ENCODE results near the gene SPRYD3.

DNA sequence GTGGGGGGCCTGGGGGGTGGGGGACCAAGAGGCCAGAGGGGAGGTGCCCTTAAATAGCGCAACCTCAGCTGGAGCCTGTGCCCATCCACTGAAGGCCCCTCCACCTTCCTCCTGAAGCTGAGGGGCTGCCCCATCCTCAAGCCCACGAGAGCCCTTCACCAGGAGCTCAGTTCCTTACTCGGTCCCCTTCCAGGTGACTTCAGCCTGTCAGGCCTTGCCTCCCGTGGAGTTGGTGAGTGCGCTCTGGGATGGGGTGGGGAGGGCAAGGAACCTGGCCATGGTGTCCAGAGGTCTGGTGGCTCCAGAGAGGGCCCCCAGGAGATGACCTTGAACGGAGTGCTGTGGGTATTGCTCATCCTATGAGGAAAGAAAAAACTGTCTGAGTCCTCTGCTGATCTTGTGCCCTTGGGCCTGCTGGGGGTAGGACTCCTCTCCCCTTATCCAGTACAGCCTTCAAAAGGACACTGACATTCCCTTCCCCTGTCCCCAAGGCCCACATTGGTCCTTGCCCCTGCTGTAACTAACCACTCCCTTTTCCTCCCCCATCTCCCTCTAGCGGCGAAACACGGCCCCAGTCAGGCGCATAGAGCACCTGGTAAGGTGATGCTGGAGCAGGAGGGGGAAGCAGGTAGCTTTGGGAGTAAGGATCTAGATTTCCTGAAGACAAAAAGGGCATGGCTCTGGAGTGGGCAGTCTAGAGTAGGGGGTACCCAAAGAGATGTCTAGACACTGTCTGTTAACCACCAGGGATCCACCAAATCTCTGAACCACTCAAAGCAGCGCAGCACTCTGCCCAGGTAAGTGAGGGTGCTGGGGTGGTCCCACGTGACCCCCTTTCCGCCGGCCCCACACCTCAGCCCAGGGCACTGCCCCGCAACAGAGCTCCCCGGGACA, 25.7 kb downstream of the SPRYD3 start:
- TF ChIP-seq CTCF (conservative IDR thresholded peaks at IDR 0.05; ENCODE audit: low read depth in 2 of 2): peak; percentile 93 to 94
- no peak for TF ChIP-seq EZH2 (IDR thresholded peaks at IDR 0.05; ENCODE audit: low read depth, unreplicated experiment)
- TF ChIP-seq EZH2phosphoT487 (IDR thresholded peaks at IDR 0.05; ENCODE audit: unreplicated experiment): no peak
- TF ChIP-seq, protein P1, sequence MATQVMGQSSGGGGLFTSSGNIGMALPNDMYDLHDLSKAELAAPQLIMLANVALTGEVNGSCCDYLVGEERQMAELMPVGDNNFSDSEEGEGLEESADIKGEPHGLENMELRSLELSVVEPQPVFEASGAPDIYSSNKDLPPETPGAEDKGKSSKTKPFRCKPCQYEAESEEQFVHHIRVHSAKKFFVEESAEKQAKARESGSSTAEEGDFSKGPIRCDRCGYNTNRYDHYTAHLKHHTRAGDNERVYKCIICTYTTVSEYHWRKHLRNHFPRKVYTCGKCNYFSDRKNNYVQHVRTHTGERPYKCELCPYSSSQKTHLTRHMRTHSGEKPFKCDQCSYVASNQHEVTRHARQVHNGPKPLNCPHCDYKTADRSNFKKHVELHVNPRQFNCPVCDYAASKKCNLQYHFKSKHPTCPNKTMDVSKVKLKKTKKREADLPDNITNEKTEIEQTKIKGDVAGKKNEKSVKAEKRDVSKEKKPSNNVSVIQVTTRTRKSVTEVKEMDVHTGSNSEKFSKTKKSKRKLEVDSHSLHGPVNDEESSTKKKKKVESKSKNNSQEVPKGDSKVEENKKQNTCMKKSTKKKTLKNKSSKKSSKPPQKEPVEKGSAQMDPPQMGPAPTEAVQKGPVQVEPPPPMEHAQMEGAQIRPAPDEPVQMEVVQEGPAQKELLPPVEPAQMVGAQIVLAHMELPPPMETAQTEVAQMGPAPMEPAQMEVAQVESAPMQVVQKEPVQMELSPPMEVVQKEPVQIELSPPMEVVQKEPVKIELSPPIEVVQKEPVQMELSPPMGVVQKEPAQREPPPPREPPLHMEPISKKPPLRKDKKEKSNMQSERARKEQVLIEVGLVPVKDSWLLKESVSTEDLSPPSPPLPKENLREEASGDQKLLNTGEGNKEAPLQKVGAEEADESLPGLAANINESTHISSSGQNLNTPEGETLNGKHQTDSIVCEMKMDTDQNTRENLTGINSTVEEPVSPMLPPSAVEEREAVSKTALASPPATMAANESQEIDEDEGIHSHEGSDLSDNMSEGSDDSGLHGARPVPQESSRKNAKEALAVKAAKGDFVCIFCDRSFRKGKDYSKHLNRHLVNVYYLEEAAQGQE (IDR thresholded peaks at IDR 0.05; ENCODE audit: unreplicated experiment): no peak
- no peak for TF ChIP-seq POLR2AphosphoS5 (IDR thresholded peaks at IDR 0.05; ENCODE audit: low read depth)
- no peak for TF ChIP-seq ETS1 (IDR thresholded peaks at IDR 0.05)
- no peak for TF ChIP-seq ZNF114 (CRISPR knock-in tag; IDR thresholded peaks at IDR 0.05)
- TF ChIP-seq STAT1 (IDR thresholded peaks at IDR 0.05; ENCODE audit: unreplicated experiment): no peak
- TF ChIP-seq, protein P2, sequence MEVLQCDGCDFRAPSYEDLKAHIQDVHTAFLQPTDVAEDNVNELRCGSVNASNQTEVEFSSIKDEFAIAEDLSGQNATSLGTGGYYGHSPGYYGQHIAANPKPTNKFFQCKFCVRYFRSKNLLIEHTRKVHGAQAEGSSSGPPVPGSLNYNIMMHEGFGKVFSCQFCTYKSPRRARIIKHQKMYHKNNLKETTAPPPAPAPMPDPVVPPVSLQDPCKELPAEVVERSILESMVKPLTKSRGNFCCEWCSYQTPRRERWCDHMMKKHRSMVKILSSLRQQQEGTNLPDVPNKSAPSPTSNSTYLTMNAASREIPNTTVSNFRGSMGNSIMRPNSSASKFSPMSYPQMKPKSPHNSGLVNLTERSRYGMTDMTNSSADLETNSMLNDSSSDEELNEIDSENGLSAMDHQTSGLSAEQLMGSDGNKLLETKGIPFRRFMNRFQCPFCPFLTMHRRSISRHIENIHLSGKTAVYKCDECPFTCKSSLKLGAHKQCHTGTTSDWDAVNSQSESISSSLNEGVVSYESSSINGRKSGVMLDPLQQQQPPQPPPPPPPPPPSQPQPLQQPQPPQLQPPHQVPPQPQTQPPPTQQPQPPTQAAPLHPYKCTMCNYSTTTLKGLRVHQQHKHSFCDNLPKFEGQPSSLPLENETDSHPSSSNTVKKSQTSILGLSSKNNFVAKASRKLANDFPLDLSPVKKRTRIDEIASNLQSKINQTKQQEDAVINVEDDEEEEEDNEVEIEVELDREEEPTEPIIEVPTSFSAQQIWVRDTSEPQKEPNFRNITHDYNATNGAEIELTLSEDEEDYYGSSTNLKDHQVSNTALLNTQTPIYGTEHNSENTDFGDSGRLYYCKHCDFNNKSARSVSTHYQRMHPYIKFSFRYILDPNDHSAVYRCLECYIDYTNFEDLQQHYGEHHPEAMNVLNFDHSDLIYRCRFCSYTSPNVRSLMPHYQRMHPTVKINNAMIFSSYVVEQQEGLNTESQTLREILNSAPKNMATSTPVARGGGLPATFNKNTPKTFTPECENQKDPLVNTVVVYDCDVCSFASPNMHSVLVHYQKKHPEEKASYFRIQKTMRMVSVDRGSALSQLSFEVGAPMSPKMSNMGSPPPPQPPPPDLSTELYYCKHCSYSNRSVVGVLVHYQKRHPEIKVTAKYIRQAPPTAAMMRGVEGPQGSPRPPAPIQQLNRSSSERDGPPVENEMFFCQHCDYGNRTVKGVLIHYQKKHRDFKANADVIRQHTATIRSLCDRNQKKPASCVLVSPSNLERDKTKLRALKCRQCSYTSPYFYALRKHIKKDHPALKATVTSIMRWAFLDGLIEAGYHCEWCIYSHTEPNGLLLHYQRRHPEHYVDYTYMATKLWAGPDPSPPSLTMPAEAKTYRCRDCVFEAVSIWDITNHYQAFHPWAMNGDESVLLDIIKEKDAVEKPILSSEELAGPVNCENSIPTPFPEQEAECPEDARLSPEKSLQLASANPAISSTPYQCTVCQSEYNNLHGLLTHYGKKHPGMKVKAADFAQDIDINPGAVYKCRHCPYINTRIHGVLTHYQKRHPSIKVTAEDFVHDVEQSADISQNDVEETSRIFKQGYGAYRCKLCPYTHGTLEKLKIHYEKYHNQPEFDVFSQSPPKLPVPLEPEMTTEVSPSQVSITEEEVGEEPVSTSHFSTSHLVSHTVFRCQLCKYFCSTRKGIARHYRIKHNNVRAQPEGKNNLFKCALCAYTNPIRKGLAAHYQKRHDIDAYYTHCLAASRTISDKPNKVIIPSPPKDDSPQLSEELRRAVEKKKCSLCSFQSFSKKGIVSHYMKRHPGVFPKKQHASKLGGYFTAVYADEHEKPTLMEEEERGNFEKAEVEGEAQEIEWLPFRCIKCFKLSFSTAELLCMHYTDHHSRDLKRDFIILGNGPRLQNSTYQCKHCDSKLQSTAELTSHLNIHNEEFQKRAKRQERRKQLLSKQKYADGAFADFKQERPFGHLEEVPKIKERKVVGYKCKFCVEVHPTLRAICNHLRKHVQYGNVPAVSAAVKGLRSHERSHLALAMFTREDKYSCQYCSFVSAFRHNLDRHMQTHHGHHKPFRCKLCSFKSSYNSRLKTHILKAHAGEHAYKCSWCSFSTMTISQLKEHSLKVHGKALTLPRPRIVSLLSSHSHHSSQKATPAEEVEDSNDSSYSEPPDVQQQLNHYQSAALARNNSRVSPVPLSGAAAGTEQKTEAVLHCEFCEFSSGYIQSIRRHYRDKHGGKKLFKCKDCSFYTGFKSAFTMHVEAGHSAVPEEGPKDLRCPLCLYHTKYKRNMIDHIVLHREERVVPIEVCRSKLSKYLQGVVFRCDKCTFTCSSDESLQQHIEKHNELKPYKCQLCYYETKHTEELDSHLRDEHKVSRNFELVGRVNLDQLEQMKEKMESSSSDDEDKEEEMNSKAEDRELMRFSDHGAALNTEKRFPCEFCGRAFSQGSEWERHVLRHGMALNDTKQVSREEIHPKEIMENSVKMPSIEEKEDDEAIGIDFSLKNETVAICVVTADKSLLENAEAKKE (CRISPR knock-in tag; IDR thresholded peaks at IDR 0.05): no peak
- TF ChIP-seq JUNB (IDR thresholded peaks at IDR 0.05; ENCODE audit: unreplicated experiment): no peak

Data from GM23338 (cell line).